D341Med (cell line): ENCODE measurements around the gene XAB2.
A peak's percentile ranks its signal among the peaks of the same experiment; 100 is the strongest.

ENCODE experiments used
- DNase-seq: peaks from one replicate; pipeline ENCODE4 v3.0.0; 2012; ENCODE audit warnings: low spot score

XAB2 gene

DNA sequence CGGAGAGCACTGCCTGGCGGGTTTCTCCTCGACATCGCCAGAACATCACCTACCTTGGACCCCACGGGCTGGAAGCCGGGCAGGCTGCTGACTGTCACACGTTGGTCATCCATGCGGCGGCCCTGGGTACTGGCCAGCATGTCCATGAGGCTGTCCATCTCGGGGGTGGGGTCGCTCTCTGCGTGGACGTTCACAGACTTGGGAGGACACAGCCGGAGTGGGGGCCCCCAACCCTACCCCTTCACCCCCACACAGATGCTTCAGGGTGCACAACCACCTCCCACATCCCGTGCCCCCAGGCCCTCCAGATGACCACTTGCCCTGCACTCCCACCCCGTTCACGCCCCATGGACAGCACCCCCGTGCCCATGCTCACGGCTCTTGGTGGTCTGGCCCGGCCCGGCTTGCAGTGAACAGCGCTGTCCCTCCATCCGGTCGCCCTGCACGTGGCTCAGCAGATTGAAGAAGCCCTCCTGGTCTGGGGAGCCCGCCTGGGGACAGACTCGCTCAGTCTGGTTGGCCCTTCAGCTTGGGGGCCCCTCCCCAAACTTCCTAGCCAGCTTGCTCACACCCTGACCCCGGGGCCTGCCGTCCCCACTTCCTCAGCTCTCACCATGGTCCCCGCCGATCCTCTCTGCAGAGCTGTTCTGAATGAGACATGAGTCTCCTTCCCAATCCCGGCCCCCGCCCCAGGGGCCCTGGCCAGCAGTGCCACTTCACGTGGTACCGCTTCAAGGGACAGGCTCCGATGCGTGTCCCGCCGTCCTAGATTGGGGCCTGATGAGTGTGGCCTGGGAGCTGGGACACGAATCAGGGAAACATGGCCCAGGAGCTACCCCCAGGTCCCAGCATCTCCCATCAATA is 3.2 kb upstream of the XAB2 start:
- no peak for DNase-seq

DNA sequence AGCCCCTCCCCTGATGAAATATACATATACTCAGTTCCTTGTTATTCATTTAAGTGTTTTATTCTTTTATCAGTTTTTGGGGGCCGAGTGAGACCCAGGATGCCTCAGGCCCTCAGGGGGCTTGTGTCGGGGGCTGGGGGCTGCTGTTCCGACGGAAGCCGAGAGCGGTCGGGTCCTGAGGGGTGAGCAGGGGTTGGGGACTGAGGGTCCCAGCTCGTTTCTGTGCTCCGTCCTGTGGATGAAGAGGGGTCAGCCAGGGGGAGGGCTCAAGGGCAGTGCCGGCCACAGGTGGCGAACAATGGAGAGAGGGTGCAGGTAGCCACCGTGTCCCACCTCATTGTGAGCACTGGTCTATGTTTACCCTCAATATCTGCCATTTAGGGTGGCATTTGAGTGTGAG is 2.2 kb upstream of the XAB2 start:
- DNase-seq: no peak

DNA sequence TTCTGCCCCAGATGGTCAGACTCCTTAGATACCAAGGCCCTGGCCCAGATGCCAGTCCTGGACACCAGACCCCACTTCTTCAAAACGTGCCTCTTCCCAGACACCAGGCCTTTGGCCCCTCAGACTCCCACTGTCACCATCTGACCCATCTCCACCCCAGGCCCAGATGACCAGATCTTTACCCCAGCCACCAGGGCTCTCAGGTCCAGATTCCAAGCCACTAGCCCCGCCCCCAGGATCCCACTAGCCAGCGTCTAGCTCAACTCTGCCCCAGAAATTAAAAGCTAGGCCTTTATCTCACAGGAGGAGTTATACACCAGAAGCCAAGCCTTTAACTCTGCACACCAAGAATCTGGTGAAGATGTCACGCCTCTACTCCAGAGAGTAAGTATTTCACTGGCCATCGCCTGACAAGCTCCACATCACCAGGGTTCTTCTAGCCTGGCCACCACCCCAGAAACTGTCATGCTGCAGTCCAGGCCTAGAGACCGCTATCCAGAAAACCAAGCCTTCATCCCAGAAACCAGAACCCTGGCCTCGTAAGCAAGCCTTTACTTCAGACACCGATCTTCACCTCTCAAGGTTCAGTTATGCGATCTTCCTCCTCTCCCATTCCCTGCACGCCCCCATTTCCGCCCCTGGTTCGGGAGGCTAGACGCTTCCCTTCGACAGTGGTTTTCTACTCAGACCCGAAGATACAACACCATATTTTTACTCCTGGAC is 595 bp downstream of the XAB2 start:
- no peak for DNase-seq

DNA sequence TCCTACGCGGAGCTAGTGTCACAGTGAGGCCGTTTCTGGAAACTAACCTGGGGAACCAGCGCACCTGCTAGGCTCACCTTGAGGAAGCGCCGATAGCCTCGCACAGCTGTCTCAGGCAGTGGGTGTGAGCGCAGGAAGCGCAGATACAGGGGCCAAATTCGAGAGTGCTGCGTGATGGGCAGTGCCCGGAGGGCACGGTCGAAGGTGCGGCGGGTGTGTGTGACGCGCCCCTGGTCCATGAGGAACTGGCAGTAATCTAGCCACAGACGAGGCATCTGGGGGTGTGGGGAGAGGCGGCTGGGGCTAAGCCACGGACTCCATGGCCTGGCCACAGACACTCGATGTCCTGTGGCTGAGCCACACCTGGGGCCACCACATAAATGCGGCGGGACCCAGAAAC is 2.2 kb downstream of the XAB2 start:
- no peak for DNase-seq

DNA sequence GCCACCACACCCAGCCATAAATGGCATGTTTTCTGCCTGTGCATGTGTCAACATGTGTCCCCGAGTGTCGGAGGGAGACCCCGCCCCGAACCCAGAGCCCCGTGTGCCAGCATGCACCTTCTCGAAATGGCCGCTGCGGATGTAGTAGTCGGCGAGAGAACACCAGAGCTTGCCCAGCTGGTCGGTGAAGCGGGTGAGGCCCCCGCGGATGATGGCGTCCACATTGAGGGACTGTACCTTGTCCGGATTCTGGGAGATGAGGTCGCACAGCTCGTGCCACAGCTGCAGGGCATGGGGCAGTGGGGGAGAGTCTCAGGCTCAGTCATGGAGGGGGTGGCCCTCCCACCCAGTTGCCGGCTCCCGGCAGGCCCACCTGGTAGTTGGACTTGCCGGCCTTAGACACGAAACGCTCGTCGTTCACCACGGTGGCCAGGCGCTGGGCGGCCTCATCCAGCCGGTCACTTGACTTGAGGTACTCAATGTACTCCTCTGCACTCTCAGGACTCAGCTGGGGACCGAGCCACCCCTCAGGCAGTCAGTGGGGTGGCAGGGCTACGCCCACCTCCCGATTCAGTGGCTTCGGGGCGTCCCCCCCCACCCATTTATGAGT is 3.5 kb downstream of the XAB2 start:
- no peak for DNase-seq

DNA sequence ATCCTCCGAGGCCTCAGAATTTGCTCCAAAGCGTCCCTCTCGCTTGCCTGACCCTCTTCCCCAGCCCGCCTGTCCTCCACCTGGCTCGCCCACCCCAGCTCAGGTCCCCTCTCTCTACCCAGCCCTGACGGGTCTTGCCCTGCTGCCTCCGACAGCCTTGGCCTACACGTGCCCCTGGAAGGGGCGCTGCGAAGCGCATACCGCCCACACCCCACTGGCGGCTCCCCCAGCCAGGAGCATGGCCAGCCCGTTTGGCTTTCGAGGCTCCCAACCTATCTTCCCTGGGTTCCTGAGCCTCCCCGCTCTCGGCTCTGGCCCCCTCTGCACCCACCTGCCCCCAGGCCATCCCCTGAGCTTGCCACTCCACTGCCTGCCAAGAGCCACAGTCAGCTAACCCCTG is 4.5 kb downstream of the XAB2 start:
- DNase-seq: no peak

DNA sequence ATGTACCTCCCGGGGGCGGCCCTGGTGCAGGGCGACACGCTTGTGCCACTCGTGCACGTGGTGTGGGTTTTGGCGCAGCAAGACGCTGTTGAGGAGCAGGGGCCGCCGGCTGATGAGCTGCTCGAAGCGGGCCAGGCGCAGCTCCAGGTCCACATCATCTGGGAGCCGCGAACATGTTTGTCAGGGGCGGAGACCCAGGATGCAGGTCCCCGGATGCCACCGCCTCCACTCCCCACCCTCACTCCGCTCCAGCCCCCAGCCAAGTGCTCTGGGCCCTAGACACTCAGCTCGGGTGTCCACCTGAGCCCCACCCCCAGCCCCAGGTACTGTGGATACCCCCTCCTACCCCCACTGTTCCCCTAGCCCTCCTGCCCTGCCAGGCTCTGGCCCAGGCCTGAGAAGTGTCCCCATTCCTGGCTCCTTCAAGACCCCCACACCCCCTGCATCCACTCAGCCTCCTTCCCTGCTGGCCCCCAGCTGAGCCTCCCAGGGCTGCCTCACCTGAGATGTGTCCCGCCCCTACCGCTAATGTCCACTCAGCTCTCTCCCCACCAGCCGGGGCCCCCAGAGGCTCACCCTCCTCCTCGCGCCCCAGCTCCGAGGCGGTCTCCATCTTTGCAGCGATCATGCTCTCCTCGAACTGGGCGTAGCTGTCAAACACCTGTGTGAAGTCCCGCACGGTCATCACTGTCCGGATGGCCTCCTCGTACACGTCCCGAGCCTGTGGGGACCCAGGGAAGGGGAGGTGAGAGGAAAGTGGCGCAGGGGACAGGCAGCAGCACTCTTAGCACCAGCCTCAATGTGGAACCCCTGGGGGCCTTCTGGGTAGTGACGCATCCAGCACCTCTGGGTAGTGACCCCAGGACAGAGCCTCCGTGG is 5.4 kb downstream of the XAB2 start:
- no peak for DNase-seq

DNA sequence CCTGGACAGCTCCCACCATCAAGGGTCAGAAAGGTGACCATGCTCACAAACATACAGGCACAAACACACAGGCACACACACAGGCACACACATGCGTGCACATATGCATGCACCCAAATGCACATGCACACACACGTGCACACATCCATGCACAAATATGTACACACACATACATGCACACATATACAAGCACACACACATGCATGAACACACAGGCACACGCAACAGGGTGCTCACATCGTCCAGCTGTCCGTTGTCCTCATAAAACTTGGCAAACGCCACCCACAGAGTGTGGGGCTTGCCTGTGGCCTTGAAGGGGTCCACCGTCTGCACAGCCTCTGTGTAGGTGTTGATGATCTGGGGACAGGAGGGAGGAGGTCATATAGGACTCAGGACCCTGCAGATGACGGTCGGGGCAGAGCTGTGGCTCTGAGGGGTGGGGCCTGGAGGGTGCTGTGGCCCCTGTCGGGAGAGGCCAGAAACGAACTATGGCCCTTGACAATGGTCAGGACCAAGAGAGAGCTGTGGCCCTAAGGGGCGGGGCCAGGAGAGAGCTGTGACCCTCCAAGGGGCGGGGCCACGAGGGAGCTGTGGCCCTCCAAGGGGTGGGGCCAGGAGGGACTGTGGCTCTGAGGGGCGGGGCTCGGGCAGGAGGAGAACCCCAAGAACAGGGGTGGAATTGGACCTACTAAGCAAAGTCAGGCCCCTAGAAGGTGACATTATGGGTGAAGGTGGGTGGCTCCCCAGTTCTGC is 6.2 kb downstream of the XAB2 start:
- DNase-seq: no peak

DNA sequence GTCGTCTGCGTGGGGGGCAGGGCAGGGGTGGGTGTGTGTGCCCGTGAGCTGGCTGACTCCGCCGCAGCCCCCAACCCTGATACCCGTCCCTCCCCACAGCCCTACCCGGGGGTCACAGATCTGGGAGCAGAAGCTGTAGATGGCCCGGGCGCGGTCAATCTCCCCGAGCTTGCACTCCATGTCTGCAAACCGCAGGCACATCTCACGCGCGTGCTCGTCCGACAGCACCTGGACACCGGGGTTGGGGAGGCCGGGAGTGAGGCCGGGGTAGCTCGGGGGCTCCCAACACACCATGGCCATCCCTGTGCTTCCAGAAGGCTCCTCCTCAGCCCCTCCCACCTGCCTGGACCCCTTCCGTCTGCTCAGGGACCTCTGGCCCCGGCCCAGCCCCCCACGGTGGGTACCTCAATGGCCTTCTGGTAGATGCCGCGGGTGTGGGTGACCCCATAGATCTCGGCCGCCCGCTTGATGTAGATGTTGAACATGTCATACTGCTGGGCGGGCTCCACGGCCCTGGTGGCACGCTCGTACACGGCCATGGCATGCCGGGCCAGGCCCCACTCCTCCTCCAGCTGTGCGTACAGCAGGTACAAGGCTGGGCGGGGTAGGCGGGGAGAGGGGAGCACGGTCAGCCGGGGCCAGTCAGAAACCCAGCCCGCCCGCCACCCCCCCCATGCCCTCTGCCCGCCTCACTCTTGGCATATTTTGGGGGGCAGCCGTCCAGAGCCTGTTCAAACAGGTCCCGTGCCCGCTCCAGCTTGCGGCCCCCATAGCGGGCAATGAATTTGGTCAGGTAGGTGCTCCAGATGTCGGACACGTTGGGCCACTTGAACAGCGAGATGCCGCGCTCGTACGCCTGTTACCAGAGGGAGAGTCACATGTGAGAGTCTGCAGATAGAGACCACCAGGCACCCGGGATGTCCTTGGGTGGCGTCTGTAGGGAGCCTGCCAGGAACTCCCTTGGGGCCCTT is 8.6 kb downstream of the XAB2 start:
- no peak for DNase-seq

DNA sequence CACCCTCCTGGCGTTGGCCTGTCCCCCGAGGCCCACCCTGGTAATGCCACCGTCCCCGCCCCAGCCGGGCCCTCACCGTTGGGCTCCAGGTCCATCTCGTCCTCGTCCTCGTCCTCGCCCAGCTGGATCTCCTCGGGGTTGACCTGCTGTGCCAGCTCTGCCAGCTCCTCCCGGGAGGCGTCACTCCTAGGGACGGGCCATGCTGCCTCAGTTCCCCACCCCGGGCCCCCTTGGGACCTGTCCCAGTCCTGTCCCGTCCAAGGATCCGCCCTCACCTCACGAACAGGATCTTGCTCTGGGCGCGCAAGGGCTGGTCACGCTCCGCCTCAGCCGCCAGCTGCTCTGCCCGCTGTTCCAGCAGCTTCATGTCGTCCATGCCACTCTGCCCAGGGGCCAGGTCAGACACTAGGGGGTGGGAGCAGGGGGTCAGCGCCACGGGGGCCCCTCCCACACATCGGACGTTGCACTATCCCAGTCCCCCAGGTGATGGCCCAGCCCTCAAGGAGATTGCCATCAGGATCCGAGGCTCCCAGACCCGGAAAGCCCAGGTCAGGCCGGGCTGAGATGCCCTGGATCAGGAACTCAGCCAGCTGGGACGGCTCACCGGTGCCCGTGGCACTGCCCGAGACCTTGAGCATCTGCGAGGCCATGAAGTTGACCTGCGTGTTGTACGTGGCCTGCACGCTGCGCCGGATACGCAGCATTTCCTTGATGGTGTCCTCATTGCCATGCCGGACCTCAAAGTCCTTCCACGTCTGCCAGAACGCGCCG is 9.5 kb downstream of the XAB2 start:
- no peak for DNase-seq

DNA sequence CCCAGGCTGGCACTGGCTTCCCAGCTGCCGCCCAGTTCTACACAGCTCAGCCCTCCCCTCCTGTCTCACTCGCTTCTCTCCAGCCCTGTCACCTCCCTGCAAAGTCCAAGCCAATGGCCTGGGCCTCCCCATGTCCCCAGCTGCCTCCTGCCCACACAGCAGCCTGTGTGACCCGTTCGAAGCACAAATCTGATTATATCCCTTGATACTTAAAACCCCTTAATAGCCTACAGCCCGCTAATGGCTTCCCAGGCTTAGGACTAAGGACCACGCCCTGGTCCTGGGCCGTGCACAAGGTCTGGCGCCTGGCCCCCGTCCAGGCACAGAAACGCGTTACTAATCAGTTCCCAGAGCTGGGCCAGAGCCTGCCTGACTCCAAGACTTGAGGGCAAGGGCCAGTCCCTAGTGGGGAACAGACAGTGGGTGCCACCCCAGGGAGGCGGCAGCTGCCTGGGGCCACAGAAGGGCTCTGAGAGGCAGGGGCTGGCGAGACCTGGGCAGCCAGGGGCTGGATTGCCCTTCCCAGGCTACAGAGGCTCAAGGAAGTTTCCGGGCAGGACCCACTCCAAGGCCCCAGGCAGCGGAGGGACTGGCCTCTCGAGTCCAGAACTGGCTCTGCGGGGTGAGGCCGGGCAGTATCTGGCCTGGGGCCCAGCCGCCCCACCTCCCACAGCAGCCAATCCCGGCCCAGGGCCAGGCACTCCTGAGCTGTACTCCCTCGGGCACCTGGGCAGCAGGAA is 10.4 kb downstream of the XAB2 start:
- DNase-seq: peak; percentile 85

DNA sequence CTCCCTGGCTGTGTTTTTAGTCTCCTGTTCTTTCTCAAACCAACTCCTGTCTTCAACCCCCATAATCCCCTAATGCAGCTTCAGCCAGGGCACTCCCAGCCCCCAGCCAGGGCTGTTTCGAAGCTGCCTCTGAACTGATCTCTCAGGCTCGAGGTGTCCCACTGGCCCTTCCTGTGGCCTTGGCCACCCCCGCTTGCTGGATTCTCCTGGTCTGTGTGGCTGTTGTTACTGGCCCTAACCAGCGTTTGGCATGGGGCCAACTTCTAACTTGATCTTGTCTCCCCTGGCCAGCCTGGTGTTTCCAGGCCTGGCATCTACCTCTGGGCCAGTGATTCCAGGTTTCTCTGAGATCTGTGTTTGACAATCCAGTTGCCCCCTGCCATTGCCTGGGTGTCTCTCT is 11.0 kb downstream of the XAB2 start:
- no peak for DNase-seq

DNA sequence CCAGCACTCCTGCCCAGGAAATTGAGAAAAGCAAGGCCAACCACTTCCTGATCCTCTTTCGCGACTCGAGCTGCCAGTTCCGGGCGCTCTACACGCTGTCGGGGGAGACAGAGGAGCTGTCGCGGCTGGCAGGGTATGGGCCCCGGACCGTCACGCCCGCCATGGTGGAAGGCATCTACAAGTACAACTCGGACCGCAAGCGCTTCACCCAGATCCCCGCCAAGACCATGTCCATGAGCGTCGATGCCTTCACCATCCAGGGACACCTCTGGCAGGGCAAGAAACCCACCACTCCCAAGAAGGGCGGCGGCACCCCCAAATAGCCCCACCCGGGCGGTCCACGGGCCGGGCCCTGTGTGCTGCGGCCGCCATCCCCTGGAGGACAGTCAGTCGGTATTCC is 11.6 kb downstream of the XAB2 start:
- no peak for DNase-seq

DNA sequence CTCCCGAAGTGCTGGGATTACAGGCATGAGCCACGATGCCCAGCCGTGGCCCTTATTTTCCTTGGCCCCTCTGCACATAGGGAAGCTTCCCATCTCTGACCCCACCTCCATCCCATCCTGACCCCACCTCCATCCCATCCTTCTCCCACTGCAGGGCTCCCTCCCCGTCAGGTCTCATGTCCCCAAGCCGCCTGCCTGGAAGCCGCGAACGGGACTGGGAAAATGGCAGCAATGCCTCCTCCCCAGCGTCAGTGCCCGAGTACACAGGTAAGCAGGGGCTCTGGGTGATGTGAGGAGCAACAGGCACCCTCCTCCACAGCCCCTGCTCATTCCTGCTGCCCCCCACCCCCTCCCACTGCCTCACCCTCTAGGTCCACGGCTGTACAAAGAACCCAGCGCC is 12.2 kb downstream of the XAB2 start:
- DNase-seq: no peak

DNA sequence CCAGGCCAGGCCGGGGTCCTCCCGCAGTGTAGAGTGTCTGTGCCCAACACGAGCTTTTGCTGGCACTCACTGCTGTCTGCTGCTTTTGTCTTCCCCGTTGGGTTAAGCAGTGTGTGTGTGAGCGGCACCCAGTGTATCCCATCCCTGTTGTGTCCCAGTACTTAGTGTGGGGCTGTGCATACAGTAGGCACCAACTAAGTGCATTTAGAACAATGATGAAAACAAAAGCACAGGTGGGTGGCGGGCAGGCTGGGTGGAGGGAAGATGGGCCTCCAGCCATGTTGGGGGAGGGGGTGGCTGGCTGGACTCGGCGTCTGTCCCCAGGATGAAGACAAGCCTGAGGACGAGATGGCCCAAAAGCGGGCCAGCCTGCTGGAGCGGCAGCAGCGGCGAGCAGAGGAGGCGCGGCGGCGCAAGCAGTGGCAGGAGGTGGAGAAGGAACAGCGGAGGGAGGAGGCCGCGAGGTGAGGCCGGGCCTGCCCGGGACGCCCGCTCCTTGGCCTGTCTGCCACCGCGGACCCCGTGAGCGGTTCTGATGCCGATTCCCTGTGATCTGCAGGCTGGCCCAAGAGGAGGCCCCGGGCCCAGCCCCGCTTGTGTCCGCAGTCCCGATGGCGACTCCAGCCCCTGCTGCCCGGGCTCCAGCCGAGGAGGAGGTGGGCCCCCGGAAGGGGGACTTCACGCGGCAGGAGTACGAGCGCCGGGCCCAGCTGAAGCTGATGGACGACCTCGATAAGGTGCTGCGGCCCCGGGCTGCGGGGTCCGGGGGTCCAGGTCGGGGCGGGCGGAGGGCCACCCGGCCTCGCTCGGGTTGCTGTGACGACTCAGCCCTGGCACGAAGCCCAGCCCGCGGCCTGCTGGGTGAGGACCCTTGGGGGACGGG is 14.2 kb downstream of the XAB2 start:
- no peak for DNase-seq

DNA sequence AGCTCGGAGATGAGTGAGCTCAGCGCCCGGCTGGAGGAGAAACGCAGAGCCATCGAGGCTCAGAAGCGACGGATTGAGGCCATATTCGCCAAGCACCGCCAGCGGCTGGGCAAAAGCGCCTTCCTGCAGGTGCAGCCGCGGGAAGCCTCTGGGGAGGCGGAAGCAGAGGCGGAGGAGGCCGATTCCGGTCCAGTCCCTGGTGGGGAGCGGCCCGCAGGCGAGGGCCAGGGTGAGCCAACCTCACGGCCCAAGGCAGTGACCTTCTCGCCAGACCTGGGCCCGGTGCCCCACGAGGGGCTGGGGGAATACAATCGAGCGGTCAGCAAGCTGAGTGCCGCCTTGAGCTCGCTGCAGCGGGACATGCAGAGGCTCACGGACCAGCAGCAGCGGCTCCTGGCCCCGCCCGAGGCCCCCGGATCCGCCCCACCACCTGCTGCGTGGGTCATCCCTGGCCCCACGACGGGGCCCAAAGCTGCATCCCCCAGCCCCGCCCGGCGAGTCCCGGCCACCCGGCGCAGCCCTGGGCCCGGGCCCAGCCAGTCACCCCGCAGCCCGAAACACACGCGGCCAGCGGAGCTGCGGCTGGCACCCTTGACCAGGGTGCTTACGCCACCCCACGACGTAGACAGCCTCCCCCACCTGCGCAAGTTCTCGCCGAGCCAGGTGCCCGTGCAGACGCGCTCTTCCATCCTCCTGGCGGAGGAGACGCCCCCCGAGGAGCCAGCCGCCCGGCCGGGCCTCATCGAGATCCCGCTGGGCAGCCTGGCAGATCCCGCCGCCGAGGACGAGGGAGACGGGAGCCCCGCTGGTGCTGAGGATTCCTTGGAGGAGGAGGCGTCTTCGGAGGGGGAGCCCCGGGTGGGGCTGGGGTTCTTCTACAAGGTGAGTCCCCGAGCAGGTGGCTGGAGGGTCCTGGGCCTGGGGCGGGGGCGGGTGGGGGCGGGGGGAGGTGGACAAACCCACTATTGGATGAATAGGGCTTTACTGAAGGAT is 16.8 kb downstream of the XAB2 start:
- no peak for DNase-seq
